ENCODE data around the gene ZC2HC1C. TPM values are rescaled to one million over a fixed set of nuclear protein-coding genes. Genes with fewer than 3 reads are reported as not detected.

ZC2HC1C gene
- total RNA-seq, 1 experiment from 2014 or later: 1.4 TPM

DNA sequence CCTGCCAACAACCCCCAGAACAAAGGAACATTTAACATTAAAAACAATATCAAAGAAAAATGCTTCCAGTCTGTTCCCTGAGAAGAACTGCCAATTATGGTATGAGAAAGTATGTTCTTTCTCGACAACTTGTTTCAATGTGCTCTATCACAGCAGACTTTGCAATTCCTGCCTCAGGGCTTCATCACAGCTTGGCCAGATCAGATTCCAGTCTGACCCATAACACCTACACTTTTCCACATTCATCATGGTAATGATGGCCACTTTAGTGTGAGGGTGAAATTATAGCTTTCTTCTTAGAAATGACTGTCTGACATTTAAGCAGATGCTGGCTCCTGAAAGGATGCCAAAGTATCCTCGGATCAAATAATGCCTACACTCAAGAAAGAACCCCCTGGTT lies 40.4 kb downstream of the ZC2HC1C start:
- no peak for DNase-seq
- H4K8ac ChIP-seq (replicated peaks; ENCODE audit: insufficient read length, low read depth, low read length): no peak overlapping the region
- no peaks in the 10 kb centered on the region for H3K9me3 ChIP-seq (ENCODE audit: control insufficient read depth, low read depth, low read length)
- H3K27me3 ChIP-seq (ENCODE audit: insufficient read depth, low read length): no peaks in the 10 kb centered on the region
- no peak overlapping the region for H3K27ac ChIP-seq (ENCODE audit: insufficient read length, low read depth, low read length)
- no peaks in the 10 kb centered on the region for H3K23me2 ChIP-seq (ENCODE audit: insufficient read length, low read depth, low read length, poor library complexity, severe bottlenecking)
- H2BK5ac ChIP-seq (ENCODE audit: insufficient read length, low read length): no peak overlapping the region
- H3K4me2 ChIP-seq (ENCODE audit: insufficient read depth, insufficient read length, low read length): no peak overlapping the region
- no peak overlapping the region for H3K23ac ChIP-seq (ENCODE audit: insufficient read length, low read depth, low read length)
- H3K14ac ChIP-seq (ENCODE audit: insufficient read depth, low read length): no peak overlapping the region
- H2BK120ac ChIP-seq (ENCODE audit: low read depth, low read length, poor library complexity, severe bottlenecking): no peak overlapping the region
- H3K9ac ChIP-seq (ENCODE audit: extremely low read depth, insufficient read length, low read length): no peak overlapping the region
- H2BK12ac ChIP-seq (ENCODE audit: insufficient read length, low read depth, low read length): no peak overlapping the region
- Mint-ChIP-seq H3K27me3 (ENCODE audit: low read depth) (no peaks in the 10 kb centered on the region), H3K27ac (no peak overlapping the region; a peak in 1 of 7 replicates), H3K4me3 (no peak overlapping the region), H3K36me3 (ENCODE audit: insufficient read depth in 1 of 3, low read depth in 3 of 3) (peaks cover 26 to 81% (median 79%) of the 10 kb centered on the region in 3 experiments; a peak in 6 of 7 replicates), H3K9me3 (no peaks in the 10 kb centered on the region), H3K4me1 (no peaks in the 10 kb centered on the region)
- H3T11ph ChIP-seq (ENCODE audit: low read length): no peak overlapping the region
- H3K56ac ChIP-seq (ENCODE audit: insufficient read length, low read depth, low read length): no peak overlapping the region
- no peak overlapping the region for H4K5ac ChIP-seq (ENCODE audit: insufficient read length, low read depth, low read length)
- H3K18ac ChIP-seq (ENCODE audit: insufficient read length, low read depth, low read length): no peak overlapping the region
- no peak overlapping the region for H2AK5ac ChIP-seq (ENCODE audit: insufficient read length, low read length)
- no peaks in the 10 kb centered on the region for H4K20me1 ChIP-seq (ENCODE audit: control insufficient read depth, insufficient read depth, insufficient read length)
- H4K91ac ChIP-seq (ENCODE audit: insufficient read length, low read depth, low read length): no peak overlapping the region
- WGBS (ENCODE audit: extremely low coverage, insufficient read length, low lambda C conversion rate): no CpG with 5 or more reads among the region's 2 CpGs
- no peak overlapping the region for H3K4ac ChIP-seq (ENCODE audit: low read depth, low read length)
- TF ChIP-seq, protein P1, sequence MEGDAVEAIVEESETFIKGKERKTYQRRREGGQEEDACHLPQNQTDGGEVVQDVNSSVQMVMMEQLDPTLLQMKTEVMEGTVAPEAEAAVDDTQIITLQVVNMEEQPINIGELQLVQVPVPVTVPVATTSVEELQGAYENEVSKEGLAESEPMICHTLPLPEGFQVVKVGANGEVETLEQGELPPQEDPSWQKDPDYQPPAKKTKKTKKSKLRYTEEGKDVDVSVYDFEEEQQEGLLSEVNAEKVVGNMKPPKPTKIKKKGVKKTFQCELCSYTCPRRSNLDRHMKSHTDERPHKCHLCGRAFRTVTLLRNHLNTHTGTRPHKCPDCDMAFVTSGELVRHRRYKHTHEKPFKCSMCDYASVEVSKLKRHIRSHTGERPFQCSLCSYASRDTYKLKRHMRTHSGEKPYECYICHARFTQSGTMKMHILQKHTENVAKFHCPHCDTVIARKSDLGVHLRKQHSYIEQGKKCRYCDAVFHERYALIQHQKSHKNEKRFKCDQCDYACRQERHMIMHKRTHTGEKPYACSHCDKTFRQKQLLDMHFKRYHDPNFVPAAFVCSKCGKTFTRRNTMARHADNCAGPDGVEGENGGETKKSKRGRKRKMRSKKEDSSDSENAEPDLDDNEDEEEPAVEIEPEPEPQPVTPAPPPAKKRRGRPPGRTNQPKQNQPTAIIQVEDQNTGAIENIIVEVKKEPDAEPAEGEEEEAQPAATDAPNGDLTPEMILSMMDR (conservative IDR thresholded peaks at IDR 0.05): no peak
- H3K79me1 ChIP-seq (ENCODE audit: insufficient read depth, low read depth, low read length, poor library complexity, severe bottlenecking): no peaks in the 10 kb centered on the region
- H3K79me2 ChIP-seq (ENCODE audit: insufficient read depth, low read length): no peaks in the 10 kb centered on the region
- H3K4me1 ChIP-seq (ENCODE audit: insufficient read depth, low read length): no peaks in the 10 kb centered on the region
- no peak overlapping the region for H2BK20ac ChIP-seq (ENCODE audit: low read depth, low read length, poor library complexity, severe bottlenecking)
- no peak overlapping the region for H2BK15ac ChIP-seq (ENCODE audit: low read depth, low read length)
- H2AFZ ChIP-seq (ENCODE audit: low read length): no peak overlapping the region
